DOHH2 (cell line): ENCODE measurements around the gene KMT5C.

ENCODE experiments used
- EZH2phosphoT487 ChIP-seq: fragments of 200-600 bp; sonication (generic); IDR thresholded peaks from 2 replicates; pipeline ENCODE4 v1.6.1; 2017; ENCODE audit warnings: borderline replicate concordance, mild to moderate bottlenecking, antibody characterized with exemption, low read length, moderate library complexity, mixed read lengths
- TF ChIP-seq, protein P1 (sequence below): fragments of 200-600 bp; sonication (generic); IDR thresholded peaks from one replicate; pipeline ENCODE4 v1.5.1; 2014; ENCODE audit warnings: antibody characterized with exemption, mild to moderate bottlenecking, low read depth, low read length; ENCODE audit not compliant: poor library complexity, severe bottlenecking

DNA sequence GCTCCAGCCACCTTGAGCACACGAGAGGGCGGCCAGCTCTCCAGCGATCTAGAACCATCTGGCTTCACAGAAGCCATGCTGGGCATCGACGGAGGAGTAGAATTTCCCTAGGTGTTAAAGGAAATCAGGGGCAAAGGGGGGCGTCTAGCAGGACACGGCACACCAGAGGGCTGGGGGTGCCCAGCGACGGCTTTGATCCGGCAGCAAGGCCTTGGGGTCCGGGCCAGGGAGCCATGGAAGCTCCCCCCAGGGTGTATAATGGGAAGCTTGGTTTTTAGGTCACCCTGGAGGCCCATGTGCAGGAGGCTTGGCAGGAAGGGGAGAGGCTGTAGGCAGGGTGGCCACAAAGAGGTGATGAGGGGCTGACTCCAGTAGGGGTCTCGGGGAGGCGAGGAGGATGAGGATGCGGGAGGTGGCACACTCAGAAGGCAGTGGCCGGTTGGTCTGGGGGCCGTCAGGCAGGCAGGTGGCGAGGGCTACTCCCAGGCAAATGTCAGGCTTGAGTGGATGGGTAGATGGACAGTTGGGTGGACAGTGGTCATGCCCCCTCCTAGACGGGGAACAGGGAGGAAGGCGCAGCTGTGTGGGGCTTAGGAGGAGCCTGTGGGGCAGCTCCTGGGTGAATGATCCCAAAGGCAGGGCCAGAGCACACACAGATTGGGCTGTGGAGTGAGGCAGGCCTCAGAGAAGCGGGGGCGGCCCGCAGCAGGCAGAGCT is 5.6 kb downstream of the KMT5C start:
- TF ChIP-seq, protein P1, sequence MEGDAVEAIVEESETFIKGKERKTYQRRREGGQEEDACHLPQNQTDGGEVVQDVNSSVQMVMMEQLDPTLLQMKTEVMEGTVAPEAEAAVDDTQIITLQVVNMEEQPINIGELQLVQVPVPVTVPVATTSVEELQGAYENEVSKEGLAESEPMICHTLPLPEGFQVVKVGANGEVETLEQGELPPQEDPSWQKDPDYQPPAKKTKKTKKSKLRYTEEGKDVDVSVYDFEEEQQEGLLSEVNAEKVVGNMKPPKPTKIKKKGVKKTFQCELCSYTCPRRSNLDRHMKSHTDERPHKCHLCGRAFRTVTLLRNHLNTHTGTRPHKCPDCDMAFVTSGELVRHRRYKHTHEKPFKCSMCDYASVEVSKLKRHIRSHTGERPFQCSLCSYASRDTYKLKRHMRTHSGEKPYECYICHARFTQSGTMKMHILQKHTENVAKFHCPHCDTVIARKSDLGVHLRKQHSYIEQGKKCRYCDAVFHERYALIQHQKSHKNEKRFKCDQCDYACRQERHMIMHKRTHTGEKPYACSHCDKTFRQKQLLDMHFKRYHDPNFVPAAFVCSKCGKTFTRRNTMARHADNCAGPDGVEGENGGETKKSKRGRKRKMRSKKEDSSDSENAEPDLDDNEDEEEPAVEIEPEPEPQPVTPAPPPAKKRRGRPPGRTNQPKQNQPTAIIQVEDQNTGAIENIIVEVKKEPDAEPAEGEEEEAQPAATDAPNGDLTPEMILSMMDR: no peak
- TF ChIP-seq EZH2phosphoT487: no peak
